Tibial artery (tissue), 4 donors: Measurements from ENCODE around the gene USP32.
"Not testable (repeated sequence)": the region's sequence is repeated elsewhere in the genome, so short reads cannot be mapped to it uniquely, and the experiment has no call there.

ENCODE experiments used
- DNase-seq, 2 donors: peaks; one replicate each; pipeline ENCODE4 v3.0.0-alpha.2; 2019
- H3K27ac ChIP-seq, 2 donors: fragments of 200-600 bp; sonication (generic) in 1 of 2; 1 replicate in 1 of 2; 2 replicates in 1 of 2; pipeline ENCODE4 v1.5.1; 2018 to 2019; ENCODE audit warnings: mild to moderate bottlenecking in 1 of 2
- H3K27me3 ChIP-seq, 2 donors: fragments of 200-600 bp; sonication (generic) in 1 of 2; one replicate each; pipeline versions ENCODE4 v1.5.1 to v1.6.0; 2016 to 2019
- H3K36me3 ChIP-seq, 3 donors: fragments of 200-600 bp; sonication (generic) in 2 of 3; one replicate each; pipeline ENCODE4 v1.5.1; 2016 to 2019; ENCODE audit warnings: mild to moderate bottlenecking in 2 of 3
- H3K4me1 ChIP-seq, 4 donors: fragments of 200-600 bp; sonication (generic) in 2 of 4; 1 replicate in 3 of 4; 2 replicates in 1 of 4; pipeline ENCODE4 v1.5.1; 2016 to 2019
- H3K4me3 ChIP-seq, 2 donors: fragments of 200-600 bp; sonication (generic) in 1 of 2; 1 replicate in 1 of 2; 2 replicates in 1 of 2; pipeline ENCODE4 v1.5.1; 2018 to 2019; ENCODE audit warnings: mild to moderate bottlenecking in 2 of 2
- H3K9me3 ChIP-seq, 3 donors: fragments of 200-600 bp; sonication (generic) in 1 of 3; one replicate each; pipeline ENCODE4 v1.5.1; 2016 to 2019
- intact Hi-C: fragments of 100-400 bp; cut with DNase I; formaldehyde crosslinking; loops from one replicate; pipeline ENCODE4 v1.15.0; 2023; ENCODE audit warnings: low total_unique reads
- TF ChIP-seq, protein P1 (sequence below), 2 experiments: fragments of 200-600 bp in 1 of 2; fragments of 450-650 bp in 1 of 2; IDR thresholded peaks; one replicate each; pipeline ENCODE4 v1.5.1; 2017 to 2019; ENCODE audit warnings: antibody characterized with exemption in 2 of 2, mild to moderate bottlenecking in 1 of 2, moderate library complexity in 1 of 2

Gene USP32

GRCh38 chr17:60223456-60223855 is 168.5 kb downstream of the USP32 start:
- Histone ChIP-seq H3K4me1 (no peaks in the 10 kb centered on the region), H3K27me3 (no peaks in the 10 kb centered on the region), H3K9me3 (no peaks in the 10 kb centered on the region), H3K4me3 (no peak overlapping the region), H3K27ac (no peak overlapping the region), H3K36me3 (peaks cover 50 to 64% (median 53%) of the 10 kb centered on the region in 3 donors)
- intact Hi-C loops, result no loop called here
- TF ChIP-seq, protein P1, sequence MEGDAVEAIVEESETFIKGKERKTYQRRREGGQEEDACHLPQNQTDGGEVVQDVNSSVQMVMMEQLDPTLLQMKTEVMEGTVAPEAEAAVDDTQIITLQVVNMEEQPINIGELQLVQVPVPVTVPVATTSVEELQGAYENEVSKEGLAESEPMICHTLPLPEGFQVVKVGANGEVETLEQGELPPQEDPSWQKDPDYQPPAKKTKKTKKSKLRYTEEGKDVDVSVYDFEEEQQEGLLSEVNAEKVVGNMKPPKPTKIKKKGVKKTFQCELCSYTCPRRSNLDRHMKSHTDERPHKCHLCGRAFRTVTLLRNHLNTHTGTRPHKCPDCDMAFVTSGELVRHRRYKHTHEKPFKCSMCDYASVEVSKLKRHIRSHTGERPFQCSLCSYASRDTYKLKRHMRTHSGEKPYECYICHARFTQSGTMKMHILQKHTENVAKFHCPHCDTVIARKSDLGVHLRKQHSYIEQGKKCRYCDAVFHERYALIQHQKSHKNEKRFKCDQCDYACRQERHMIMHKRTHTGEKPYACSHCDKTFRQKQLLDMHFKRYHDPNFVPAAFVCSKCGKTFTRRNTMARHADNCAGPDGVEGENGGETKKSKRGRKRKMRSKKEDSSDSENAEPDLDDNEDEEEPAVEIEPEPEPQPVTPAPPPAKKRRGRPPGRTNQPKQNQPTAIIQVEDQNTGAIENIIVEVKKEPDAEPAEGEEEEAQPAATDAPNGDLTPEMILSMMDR (IDR thresholded peaks at IDR 0.05), result no peak
- no peak for DNase-seq

DNA sequence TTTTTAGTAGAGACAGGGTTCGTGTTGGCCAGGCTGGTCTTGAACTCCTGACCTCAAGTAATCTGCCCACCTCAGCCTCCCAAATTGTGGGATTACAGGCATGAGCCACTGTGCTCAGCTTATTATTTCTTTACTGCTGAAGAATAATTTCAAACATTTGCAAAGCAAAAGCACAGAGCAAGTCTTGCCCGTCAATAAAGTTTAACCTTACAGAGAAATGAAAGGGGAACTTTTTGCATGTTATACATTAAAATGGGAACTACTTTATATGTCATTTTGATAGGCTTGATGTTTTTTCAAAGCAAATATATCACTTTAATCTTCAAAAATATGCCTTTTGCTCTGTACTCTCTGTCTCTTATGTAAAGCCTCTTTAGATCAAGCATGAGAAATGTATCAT is 173.2 kb downstream of the USP32 start:
- H3K4me3 ChIP-seq, H3K27me3 ChIP-seq, intact Hi-C loops, H3K4me1 ChIP-seq, DNase-seq, H3K27ac ChIP-seq, H3K9me3 ChIP-seq: not testable (repeated sequence)
- peaks cover 35 to 43% (median 37%) of the 10 kb centered on the region in 3 donors for H3K36me3 ChIP-seq

DNA sequence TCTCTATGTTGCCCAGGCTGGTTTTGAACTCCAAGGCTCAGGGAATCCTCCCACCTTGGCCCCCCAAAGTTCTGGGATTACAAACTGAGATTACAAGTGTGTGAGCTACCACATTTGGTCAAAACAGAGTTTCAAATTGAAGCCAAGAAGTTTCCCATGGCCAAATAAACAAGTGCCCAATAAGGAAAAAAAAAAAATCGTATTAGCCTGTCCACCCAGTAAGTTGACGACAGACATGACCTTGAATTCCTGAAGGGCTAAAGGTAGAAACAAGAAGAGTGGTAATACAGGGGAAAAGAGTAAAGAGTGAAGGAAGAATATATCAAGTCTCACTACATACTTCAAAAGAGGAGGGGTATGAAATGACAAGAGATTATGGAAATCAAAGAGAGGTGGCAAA is 176.0 kb downstream of the USP32 start:
- H3K4me1 ChIP-seq, H3K27me3 ChIP-seq, H3K27ac ChIP-seq, intact Hi-C loops, H3K9me3 ChIP-seq, DNase-seq, H3K4me3 ChIP-seq: not testable (repeated sequence)
- H3K36me3 ChIP-seq, result peaks cover 10 to 23% (median 17%) of the 10 kb centered on the region in 3 donors

DNA sequence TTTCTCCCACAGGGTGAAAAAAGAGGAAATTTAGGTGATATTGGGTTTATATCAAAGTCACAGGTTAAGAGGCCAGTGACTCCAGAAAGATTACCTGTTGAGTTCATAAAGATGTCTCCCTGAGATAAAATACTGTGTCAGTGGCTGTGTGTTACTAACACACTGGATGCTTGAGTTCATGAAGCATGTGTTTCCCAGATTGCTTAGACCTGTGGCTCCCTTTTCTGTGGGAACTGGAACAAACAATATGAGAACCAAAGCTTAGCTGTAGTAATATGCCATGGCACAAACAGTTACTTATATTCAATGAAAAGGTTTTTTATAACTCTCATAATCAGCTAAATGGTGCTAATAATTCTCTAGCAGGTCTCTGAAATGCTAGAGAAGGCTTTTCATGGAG is 180.7 kb downstream of the USP32 start:
- H3K4me3 ChIP-seq, H3K27me3 ChIP-seq, intact Hi-C loops, H3K27ac ChIP-seq, H3K9me3 ChIP-seq, H3K4me1 ChIP-seq, DNase-seq: not testable (repeated sequence)
- H3K36me3 ChIP-seq, result peaks cover 0 to 13% (median 10%) of the 10 kb centered on the region in 3 donors

DNA sequence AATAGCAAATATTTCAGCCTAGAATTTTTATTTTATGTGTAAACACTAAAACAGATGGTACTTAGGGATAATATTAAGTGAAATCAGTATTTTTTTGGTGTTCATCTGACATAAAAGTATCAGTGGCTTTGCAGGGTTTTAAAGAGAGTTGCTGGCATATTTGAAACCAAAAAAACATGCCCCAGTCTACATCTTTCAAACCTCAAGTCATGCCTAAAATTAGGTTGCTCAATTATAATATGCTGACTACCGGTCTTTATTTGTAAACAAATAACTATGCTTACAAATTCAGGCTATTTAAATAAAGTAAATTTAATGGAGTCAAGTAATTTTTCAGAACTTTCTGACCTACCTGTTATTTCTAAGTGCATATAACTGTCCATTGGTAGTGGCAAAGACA is 183.6 kb downstream of the USP32 start:
- intact Hi-C loops, H3K27me3 ChIP-seq, H3K9me3 ChIP-seq, H3K4me1 ChIP-seq, DNase-seq, H3K27ac ChIP-seq, H3K4me3 ChIP-seq: not testable (repeated sequence)
- peaks cover 5 to 32% (median 9%) of the 10 kb centered on the region in 3 donors for H3K36me3 ChIP-seq

- H3K36me3 ChIP-seq, result peaks cover 5 to 22% (median 5%) of the 10 kb centered on the region in 3 donors
- H3K9me3 ChIP-seq, H3K27me3 ChIP-seq, H3K27ac ChIP-seq, DNase-seq, H3K4me1 ChIP-seq, intact Hi-C loops, H3K4me3 ChIP-seq: not testable (repeated sequence)
Measured at GRCh38 chr17:60205782-60206181, 186.2 kb downstream of the USP32 start.

- H3K4me3 ChIP-seq, H3K27ac ChIP-seq, H3K27me3 ChIP-seq, DNase-seq, H3K4me1 ChIP-seq, H3K9me3 ChIP-seq, intact Hi-C loops: not testable (repeated sequence)
- H3K36me3 ChIP-seq, result peaks cover 29 to 58% (median 46%) of the 10 kb centered on the region in 3 donors
Measured at GRCh38 chr17:60198630-60199029, 193.3 kb downstream of the USP32 start.

DNA sequence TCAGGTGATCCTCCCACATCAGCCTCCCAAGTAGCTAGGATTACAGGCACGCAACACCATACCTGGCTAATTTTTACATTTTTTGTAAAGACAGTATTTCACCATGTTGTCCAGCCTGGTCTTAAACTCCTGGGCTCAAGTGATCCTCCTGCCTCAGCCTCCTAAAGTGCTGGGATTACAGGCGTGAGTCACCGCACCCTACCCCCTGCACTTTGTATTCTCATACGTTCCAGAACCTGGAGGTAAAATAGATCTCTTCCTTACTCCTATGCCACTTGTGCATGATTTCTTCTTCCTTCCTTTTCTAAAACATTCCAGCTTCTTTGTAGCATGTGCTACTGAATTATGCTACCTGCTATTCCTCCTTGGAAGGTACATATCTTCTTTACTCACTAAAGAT is 197.8 kb downstream of the USP32 start:
- peaks cover 66 to 90% (median 75%) of the 10 kb centered on the region in 3 donors for H3K36me3 ChIP-seq
- H3K27me3 ChIP-seq, H3K4me1 ChIP-seq, H3K27ac ChIP-seq, H3K4me3 ChIP-seq, DNase-seq, intact Hi-C loops, H3K9me3 ChIP-seq: not testable (repeated sequence)

GRCh38 chr17:60193482-60193881 is 198.5 kb downstream of the USP32 start:
- no peak overlapping the region for H3K27ac ChIP-seq
- no peak overlapping the region for H3K4me3 ChIP-seq
- no peaks in the 10 kb centered on the region for H3K9me3 ChIP-seq
- intact Hi-C loops, result no loop called here
- TF ChIP-seq, protein P1 (IDR thresholded peaks at IDR 0.05), result no peak
- H3K36me3 ChIP-seq, result peaks cover 63 to 92% (median 79%) of the 10 kb centered on the region in 3 donors
- no peaks in the 10 kb centered on the region for H3K4me1 ChIP-seq
- H3K27me3 ChIP-seq, result no peaks in the 10 kb centered on the region
- no peak for DNase-seq

DNA sequence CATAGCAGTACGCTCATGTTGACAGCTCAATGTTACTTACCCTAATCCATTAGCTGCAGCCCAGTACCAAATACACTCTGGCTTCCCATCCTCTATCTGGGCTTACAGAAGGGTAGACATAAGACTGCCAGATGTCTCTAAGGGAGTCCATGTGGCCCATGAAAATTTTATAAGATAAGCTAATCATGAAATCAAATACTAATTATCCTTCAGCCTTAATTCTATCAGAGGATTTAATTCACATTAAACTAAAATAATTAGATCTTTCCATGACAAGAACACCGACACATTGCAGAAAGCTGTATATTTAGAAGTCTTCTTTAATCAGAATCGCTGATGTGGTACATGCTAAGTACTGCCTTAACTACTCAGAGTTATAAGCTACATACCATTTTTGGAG is 198.9 kb downstream of the USP32 start:
- intact Hi-C loops, H3K27me3 ChIP-seq, H3K4me1 ChIP-seq: not testable (repeated sequence)

GRCh38 chr17:60190032-60190431 is 201.9 kb downstream of the USP32 start:
- H3K4me1 ChIP-seq, H3K9me3 ChIP-seq, intact Hi-C loops, H3K27ac ChIP-seq, DNase-seq, H3K4me3 ChIP-seq, H3K27me3 ChIP-seq: not testable (repeated sequence)
- H3K36me3 ChIP-seq, result peaks cover 46 to 91% (median 68%) of the 10 kb centered on the region in 3 donors

More for the DNA sequence above, 198.9 kb downstream of the USP32 start:
- H3K9me3 ChIP-seq, H3K4me3 ChIP-seq, DNase-seq, H3K27ac ChIP-seq: not testable (repeated sequence)
- peaks cover 60 to 91% (median 76%) of the 10 kb centered on the region in 3 donors for H3K36me3 ChIP-seq
